ENCODE measurements around the gene TESK2.

Gene TESK2

DNA sequence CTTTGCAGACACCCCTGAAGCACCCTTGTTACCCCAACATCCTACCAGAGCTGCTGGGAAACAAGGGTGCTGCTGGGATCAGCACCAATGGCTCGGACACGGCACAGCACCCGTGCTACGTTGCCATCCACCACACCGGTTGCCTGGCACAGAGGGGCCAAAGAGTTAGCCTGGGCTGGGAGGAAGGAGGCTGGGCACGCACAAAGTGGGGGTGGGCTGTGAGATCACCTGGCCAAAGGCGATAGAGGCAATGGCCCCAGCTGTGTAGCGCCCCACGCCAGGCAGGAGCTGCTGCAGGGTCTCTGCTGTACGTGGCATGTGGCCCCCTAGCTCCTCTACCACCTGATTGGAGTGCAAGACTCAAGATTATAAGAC, 158.6 kb downstream of the TESK2 start:
- no peak for DNase-seq

DNA sequence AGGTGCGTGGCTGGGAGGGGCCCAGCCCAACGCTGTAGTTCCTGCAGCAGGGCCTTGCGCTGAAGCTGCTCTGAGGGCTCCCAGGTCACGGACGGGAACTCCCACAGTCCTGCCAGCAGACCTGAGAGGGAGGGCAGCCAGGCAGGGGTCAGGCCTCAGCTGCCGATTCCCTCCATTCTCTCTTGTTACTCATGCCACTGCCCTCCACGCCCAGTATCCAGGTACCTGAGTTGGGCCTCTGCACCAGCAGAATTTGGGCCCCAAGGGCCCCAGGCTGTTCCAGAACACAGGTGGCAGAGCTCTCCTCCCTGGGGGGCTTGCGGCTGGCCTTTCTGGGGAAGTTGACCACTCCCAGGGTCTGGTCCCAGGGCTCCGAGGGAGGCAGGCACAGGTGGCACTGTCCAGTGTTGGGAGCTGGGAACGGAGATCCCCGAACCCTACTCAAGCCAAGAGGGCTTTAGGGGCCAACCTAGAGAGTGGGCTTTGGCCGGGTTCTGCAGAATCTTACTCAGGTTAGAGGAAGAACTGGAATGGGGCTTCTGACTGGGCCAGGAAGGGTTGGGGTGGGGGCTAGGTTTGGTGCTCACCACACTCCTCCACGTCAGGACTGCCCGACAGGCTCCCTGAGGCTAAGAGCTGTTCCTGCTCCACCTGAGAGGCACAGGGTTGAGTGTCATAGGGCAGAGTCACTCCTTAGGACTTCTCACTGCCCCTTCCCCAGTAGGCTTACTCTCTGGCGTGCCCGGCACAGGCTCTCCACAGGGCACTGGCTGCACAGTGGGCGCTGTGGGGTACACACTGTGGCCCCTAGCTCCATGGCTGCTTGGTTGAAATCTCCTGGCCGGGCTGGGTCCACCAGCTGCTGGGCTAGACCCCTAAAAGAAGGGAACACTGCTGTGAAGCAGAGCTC, 159.3 kb downstream of the TESK2 start:
- no peak for DNase-seq

DNA sequence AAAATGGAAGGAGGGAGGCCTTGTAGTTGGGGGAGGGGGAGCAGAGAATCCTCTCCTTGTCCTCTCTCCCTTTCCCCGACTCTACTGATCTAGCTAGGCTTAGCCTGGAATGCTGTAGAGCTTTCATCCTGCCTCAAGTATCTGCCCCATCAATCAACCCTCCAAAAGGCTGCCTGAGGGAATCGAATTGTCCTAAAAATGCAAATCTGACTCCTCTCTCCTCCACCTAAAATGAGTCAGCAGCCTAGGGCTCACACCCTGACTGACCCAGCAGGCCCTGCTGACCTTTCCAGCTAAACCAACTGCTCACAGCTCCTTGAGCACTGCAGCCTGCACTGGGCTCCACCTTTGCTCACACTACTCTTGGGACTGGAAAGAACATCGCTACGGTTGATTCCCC, 161.5 kb downstream of the TESK2 start:
- no peak for DNase-seq

GRCh38 chr1:45328680-45329079, 162.3 kb downstream of the TESK2 start:
- no peak for DNase-seq

GRCh38 chr1:45327644-45328515, 163.1 kb downstream of the TESK2 start:
- no peak for DNase-seq

- peak; percentile 18 for DNase-seq
Measured at GRCh38 chr1:45326627-45327623, 164.0 kb downstream of the TESK2 start, which contains the start of gene HPDL. TSS of gene HPDL (plus strand) at chr1:45326895. CDS start at chr1:45327149, 254 bp downstream.

GRCh38 chr1:45325851-45326506, 165.0 kb downstream of the TESK2 start:
- no peak for DNase-seq

DNA sequence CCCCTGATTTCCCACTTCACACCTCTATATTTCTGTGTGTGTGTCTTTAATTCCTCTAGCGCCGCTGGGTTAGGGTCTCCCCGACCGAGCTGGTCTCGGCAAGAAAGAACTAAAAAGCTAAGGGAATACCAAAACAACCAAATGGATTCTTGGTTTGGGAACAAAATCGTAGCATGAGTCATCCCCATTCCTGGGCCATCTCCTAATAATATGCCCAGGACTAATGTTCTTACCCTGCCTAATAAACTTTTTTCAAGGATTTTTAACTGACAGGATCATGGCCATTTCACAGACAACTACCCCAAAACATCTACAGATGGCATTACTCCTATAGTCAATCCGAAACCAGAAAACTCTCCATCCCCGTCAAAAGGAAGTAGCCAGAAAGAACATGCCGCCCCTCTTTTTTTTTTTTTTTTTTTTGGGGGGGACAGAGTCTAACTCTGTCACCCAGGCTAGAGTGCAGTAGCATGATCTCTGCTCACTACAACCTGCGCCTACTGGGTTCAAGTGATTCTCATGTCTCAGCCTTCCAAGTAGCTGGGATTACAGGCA, 168.4 kb downstream of the TESK2 start:
- no peak for DNase-seq

DNA sequence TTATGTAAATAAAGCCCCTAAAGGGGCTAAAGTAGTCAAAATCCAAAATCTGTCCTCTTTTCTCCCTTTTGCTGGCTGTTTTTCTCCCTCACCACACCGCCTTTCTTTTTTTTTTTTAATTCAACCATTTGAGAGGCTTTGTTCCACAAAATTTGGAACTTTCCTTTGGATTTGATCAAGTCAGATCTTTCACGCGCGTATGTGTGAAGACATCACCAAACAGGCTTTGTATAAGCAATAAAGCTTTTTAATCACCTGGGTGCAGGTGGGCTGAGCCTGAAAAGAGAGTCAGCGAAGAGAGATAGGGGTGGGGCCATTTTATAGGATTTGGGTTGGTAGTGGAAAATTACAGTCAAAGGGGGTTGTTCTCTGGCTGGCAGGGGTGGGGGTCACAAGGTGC, 169.5 kb downstream of the TESK2 start:
- no peak for DNase-seq

DNA sequence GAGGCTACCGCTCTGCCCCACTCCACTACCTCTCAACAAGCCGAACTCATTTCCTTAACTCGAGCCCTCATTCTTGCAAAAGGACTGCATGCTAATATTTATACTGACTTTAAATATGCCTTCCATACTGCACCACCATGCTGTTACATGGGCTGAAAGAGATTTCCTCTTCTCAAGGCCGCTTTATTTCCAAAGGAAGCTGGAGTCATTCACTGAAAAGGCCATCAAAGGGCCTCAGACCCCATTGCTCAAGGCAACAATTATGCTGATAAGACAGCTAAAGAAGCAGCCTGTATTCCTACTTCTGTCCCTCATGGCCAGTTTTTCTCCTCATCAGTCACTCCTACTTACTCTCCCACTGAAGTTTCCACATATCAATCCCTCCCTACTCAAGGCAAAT, 171.2 kb downstream of the TESK2 start:
- DNase-seq: no peak

DNA sequence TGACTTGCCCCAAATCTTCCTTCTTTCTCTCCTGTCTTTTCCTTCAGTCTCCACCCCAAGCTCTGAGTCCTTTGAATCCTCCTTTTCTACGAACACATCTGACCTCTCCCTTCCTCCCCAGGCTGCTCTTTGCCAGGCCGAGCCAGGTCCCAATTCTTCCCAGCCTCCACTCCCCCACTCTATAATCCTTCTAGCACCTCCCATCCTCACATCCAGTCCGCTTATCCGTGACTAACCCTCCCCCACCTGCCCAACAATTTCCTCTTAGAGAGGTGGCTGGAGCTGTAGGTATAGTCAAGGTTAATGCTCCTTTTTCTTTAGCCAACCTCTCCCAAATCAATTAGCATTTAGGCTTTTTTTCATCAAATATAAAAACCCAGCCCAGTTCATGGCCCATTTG, 173.8 kb downstream of the TESK2 start:
- DNase-seq: no peak

DNA sequence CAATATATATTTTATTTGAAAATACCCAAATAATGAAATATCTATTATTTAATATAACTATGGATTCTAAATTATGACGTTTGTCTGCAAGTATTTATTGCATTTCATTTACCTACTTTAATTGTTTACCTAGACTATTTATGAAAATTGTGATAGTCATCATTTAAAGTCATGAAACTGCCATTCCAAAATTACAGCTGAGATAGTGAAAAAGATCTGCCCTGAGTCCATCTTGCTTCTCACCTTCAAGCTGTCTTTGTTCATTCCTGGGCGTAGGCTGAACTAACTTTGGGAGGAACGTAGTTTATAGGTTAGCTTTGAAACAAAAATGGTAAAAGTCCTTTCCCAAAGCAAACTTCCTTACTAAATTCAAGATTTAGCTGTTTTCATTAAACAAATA, 176.7 kb downstream of the TESK2 start:
- no peak for DNase-seq

DNA sequence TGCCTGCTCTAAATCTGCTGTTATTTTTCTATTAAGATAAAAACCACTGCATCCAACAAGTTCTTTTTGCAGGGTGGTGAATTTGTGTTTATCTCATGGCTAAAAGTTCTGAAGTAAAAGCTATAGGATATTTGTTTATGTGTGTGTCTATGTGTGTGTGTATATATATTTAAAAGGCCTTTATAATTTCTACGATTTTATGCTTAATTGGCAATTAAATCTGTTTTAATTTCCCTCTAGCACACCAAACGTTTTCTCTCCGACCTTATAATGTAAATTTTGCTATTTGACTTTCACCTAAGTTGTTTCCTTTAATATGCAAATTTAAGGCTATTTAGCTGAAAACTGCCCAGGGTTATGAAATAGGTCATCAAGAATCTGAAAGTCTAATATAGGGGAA, 184.1 kb downstream of the TESK2 start:
- DNase-seq: no peak

DNA sequence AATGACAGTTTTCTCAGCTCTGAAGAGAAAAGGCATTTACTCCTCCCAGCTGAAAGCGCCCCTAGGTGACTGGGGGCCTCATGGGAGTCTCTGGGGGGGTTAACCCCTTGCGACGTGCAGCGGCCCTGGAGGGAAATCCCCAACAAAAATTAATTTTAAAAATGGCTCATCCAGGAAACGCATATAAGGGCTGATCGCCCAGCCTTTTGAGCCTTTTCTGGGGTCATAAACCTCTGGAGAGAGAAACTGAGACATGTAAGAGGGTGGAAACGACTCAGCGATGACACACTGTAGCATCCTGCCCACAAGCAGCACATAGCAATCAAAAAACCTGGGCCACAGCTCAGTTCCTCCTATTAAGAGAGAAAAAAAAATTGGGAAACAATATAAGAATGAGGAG, 184.6 kb downstream of the TESK2 start:
- no peak for DNase-seq

DNA sequence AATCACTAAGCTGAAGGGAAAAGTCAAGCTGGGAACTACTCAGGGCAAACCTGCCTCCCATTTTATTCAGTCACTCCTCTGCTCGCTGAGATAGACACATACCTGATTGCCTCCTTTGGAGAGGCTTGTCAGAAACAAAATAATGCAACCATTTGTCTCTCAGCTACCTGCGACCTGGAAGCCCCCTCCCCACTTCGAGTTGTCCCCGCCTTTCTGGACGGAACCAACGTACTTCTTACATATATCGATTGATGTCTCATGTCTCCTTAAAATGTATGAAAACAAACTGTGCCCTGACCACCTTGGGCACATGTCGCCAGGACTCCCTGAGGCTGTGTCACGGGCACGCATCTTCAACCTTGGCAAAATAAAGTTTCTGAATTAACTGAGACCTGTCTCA, 185.7 kb downstream of the TESK2 start:
- DNase-seq: no peak

- no peak for DNase-seq
Measured at GRCh38 chr1:45304311-45305081, 186.5 kb downstream of the TESK2 start.

DNA sequence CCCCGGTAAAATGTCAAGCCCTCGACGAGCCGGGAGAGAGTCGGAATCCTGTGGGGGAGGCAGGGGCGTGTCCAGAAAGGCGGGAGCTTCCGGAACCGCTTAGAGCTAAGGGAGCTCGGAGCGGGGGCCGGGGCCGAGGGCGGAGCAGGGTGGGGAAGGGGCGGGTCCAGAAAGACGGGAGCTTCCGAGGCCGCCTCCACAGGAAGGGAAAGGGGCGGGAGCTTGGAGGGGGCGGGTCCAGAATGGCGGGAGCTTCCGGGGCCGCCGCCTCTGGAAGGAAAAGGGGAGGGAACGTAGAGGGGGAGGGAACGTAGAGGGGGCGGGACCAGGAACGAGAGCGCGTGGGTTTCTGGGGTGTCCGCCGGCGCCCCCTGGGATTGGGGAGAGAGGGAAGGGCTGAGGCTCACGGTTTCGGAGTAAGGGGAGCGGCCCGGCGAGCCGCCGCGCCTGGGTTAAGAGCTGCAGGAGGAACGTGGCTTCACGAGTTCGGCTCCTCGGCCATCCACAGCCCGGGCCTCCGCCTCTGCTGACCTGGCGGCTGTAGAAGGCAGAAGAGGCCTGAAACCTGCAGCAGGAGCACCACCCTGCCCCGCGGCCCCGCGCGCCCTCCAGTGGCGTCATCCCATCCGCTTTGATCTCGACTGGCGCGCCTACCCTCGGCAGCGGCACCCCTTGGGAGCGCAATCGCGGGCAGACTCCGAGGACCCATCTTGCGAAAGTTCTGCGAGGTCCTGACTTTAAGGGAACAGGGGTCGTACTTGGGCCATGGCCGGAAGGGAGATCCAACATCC, 187.2 kb downstream of the TESK2 start:
- DNase-seq: peak; percentile 97

GRCh38 chr1:45302505-45303150, 188.3 kb downstream of the TESK2 start:
- no peak for DNase-seq

DNA sequence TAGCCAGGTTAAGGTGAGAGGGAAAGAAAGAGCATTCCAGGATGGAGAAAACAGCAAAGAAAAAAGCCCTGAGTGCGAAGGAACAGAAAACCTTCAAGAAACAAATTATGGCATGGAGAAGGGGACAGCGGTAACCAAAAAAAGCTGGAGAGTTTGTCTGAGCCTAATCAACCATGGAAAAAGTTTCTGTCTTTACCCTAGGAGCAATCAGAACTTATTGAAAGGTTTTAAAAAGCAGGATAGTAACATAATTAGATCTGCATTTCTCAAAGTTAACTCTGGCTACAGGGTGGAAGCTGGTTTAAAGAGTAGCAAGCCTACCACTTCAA, 190.3 kb downstream of the TESK2 start:
- no peak for DNase-seq
